Neural cell (in vitro differentiated cells): ENCODE measurements around the gene INPP5B.
"Not testable (repeated sequence)": the region's sequence is repeated elsewhere in the genome, so short reads cannot be mapped to it uniquely, and the experiment has no call there.

Experiments used
- EP300 ChIP-seq: fragments of 450-650 bp; conservative IDR thresholded peaks from 2 replicates; pipeline ENCODE4 v1.6.1; 2014; ENCODE audit warnings: antibody characterized with exemption, mild to moderate bottlenecking, moderate library complexity; ENCODE audit not compliant: poor library complexity, severe bottlenecking
- TAF1 ChIP-seq: IDR thresholded peaks from 2 replicates; pipeline ENCODE4 v1.6.1; 2012; ENCODE audit warnings: low read depth
- TF ChIP-seq, protein P1 (sequence below): fragments of 450-650 bp; IDR thresholded peaks from 2 replicates; pipeline ENCODE4 v1.5.1; 2014; ENCODE audit warnings: antibody characterized with exemption, mild to moderate bottlenecking, moderate library complexity; ENCODE audit not compliant: poor library complexity, severe bottlenecking

DNA sequence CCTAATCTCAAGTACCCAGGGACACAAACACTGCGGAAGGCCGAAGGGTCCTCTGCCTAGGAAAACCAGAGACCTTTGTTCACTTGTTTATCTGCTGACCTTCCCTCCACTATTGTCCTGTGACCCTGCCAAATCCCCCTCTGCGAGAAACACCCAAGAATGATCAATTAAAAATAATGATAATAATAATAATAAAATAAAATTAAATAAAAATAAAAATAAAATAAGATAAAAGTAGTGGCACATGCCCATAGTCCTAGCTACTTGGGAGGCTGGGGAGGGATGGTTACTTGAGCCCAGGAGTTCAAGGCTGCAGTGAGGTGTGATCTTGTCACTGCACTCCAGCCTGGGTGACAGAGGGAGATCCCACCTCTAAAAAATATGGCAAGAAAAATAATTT lies 49.3 kb downstream of the INPP5B start:
- TF ChIP-seq, protein P1, sequence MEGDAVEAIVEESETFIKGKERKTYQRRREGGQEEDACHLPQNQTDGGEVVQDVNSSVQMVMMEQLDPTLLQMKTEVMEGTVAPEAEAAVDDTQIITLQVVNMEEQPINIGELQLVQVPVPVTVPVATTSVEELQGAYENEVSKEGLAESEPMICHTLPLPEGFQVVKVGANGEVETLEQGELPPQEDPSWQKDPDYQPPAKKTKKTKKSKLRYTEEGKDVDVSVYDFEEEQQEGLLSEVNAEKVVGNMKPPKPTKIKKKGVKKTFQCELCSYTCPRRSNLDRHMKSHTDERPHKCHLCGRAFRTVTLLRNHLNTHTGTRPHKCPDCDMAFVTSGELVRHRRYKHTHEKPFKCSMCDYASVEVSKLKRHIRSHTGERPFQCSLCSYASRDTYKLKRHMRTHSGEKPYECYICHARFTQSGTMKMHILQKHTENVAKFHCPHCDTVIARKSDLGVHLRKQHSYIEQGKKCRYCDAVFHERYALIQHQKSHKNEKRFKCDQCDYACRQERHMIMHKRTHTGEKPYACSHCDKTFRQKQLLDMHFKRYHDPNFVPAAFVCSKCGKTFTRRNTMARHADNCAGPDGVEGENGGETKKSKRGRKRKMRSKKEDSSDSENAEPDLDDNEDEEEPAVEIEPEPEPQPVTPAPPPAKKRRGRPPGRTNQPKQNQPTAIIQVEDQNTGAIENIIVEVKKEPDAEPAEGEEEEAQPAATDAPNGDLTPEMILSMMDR = not testable (repeated sequence)
- not testable (repeated sequence) for TF ChIP-seq EP300, TAF1
